ENCODE results near the gene ONECUT1.

ONECUT1 gene

DNA sequence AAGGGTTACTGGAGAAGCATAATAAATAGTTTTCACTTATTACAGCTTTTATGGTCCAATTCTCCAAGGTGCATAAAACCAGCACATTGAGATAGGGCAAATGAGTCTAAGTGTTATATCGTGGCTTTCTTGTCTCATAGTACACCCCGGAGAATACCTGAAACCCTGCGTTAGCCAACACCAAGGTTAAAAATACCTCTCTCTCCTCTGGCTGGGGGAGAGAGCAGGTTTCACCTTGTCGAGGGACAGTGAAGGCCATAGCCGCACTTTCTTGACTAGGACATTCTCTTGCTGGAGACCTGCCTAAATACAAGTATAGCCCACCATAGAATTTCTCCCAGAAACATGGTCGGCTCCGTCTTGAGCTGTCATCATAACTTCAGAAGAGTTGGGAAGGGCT, 59.5 kb downstream of the ONECUT1 start:
- DNase-seq, result no peak

DNA sequence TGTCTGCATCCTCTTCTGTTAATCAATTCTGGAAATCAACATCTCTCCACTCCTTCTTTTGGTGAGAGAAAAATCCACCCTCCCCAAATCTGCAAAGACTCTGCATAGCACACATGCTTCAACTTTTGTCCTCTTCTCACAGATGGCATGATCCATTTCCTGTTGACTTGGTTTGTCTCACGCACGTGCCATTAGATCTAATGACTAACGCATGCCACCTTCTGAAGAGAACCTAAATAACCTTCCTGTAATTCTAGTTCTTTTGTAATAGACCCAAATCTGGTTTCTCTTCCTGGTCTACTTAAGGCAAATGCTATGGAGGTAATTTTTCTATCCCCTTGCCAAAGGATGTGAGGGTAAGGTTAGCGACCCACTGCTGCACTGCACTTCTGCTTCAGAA, 60.0 kb downstream of the ONECUT1 start:
- DNase-seq, result no peak

DNA sequence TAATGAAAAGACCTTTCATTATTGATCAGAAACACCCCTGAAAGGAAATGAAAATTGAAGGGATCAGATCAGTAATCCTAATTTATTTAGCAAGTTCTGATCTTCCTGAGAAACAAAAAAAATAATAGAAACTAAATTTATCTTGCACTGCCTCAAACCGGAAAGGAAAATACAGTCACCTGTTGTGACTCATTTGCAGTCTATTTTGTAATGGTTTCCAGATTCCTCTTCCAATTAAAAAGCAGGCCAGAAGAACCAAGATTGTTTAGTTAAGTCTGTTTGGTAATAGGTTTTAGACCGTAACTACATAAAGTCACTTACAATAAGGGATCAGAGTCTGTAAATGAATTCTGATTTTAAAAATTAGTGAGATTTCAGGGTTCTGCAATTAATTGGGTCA, 61.2 kb downstream of the ONECUT1 start:
- DNase-seq, result no peak

DNA sequence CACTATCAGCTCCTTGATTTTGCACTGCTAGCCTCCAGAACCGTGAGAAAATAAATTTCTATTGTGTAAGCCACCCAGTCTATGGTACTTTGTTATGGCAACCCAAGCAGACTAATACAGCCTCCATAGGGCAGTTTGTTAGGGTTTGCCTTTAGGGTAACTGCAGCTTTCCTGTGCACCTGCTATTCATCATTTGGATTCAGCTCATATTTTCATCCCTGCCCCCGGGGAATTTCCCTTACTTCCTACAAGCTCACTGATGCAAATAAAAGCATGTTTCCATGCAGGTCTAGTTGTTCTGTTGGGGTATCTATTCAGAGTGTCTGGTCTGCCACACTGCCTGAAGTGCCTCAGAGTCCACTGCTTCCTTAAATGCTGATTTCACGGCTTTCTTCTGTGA, 62.3 kb downstream of the ONECUT1 start:
- DNase-seq, result no peak

- DNase-seq, result no peak
These were observed 63.9 kb downstream of the ONECUT1 start for GRCh38 chr15:52726195-52726594.

DNA sequence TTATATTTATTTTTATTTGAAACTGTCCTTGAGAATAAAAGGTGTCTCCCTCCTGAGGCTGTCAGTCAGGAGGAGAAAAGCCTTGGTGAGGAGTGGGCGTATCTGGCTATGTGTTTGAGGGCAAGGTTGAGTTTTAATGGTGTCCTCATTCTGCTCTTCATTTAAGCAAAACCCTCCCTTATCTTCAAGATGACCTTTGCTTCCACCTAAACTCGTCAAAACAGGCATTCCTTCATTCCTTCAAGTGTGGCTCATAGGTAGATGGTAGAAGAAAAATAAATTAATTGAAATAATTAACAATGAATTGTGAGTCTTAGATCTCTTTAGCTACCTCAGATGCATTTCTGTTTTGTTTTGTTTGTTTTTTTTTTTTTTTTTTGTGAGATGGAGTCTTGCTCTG, 71.6 kb downstream of the ONECUT1 start:
- DNase-seq, result no peak

DNA sequence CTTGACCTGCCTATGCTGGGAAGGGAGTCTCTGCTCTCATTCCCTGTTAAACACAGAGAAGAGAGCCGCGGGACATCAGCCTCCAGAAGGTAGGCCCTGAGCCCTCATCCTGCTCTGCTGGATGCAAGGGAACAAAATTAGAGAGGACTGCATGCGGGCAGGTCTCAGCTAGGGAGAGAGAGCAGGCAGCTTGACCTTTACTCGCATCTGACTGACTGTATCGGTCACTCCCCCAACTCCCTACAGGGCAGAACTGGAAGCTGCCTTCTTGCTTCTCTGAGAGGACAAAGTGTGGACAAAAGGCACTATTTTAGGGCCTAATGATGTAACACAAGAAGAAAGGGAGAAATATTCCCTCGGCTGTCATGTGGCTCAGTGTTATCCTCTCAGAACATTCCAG, 72.2 kb downstream of the ONECUT1 start:
- no peak for DNase-seq

- DNase-seq, result no peak
These were observed 72.7 kb downstream of the ONECUT1 start for GRCh38 chr15:52717481-52717880.

DNA sequence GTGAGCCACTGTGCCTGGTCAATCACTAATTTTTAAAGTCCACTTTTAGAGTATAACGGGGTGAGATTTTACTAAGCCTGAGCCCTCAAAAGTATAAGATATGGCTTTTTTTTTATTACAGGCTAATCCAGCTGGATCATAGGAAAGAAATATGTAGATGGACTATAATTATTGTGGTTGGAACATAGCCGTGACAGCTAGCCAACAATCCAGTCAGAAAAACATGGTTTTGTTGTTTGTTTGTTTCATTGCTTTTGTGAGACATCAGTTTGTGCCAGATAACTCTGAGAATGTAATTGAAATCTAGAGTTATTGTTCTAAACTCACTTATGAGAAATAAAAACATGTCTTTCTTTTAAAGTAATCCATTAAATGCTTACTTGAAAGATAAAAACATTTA, 73.6 kb downstream of the ONECUT1 start:
- no peak for DNase-seq

- no peak for DNase-seq
These were observed 74.7 kb downstream of the ONECUT1 start for GRCh38 chr15:52715411-52715810.

DNA sequence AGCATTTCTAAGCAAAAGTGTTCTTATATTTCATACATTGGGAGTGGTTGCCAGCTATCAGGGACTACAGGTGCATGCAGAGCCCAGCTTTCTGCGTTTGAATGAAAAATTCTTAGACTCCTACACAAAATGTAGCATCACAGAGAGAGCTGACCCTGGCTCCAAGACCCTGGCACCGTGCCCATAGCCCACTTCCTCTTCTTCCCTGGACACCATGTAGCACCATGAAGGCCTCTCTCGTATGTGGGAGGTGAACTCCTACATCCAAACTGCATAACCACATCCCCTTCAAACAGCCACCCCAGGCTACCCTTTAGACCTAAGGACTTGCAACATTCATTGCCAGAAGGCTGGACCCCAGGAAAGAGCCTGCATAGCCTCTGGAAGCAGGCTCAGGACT, 75.2 kb downstream of the ONECUT1 start:
- no peak for DNase-seq

DNA sequence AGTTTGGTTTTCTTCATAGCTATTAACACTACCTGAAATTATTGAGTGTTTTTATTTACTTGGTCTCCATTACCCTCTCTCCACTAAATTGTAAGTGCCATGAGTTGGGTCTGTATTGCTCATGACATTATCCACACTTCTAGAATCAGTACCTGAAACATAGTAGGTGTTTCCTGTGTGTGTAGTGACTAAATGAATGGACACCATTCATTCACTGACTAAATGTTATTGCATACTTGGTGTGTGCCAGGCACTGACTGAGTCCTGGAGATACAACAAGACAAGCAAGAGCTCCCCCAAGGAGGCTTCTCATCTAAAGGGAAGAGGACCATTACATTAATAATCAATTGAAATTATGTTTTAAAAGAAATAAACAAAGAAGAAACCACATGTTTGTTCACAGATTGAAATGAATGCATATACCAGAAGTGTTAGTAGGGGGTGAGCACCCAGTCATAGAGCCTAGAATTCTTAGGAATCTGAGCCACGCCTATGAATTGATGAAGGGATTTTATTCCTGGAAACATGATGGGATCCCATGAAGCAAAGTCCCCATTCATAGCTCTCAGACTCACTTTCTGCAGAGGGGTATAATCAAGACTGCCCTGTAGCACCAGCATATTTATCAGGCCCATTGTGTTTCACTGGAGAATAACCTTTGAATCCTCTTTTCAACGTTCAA, 79.3 kb downstream of the ONECUT1 start:
- no peak for DNase-seq

GRCh38 chr15:52710050-52710707, 80.0 kb downstream of the ONECUT1 start:
- no peak for DNase-seq

GRCh38 chr15:52709187-52709981, 80.8 kb downstream of the ONECUT1 start:
- DNase-seq, result no peak

Measured in NCI-H1048 (cell line).